Measurements from ENCODE around the gene PINK1. TPM values are rescaled to one million over a fixed set of nuclear protein-coding genes. Genes with fewer than 3 reads are reported as not detected.

The PINK1 gene
- total RNA-seq, 1 donor from 2014 or later = 16.5 TPM

DNA sequence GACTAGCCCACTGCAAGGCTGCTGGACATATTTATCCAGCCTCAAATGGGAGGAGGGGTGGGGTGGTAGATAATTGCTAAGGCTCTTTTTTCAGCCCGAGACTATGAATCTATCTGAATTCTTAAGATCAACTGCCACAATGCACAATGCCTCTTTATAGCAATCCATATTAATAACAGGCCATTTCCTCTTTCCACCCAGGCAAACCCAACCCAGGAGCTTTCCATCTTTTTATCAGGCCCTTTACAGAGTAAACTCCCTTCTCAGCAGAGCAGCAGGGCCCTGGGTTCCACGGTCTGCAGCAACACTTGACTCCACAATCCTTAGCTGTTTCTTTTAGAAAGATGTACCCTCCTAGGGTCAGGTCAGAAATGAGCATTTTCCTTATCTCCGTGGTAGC lies 27.1 kb downstream of the PINK1 start:
- no peaks in the 10 kb centered on the region for H3K27me3 Mint-ChIP-seq (ENCODE audit: low read depth)
- H3K4me1 Mint-ChIP-seq = peaks cover 37% of the 10 kb centered on the region
- no peaks in the 10 kb centered on the region for H3K9me3 Mint-ChIP-seq
- H3K27ac Mint-ChIP-seq (ENCODE audit: unreplicated experiment) = peak overlapping the region; percentile 97
- DNase-seq (ENCODE audit: low read depth, low spot score) = no peak
- peaks cover 7% of the 10 kb centered on the region for H3K36me3 Mint-ChIP-seq (ENCODE audit: low read depth)
- peak overlapping the region; percentile 100 for H3K4me3 Mint-ChIP-seq
- TF ChIP-seq, protein P1, sequence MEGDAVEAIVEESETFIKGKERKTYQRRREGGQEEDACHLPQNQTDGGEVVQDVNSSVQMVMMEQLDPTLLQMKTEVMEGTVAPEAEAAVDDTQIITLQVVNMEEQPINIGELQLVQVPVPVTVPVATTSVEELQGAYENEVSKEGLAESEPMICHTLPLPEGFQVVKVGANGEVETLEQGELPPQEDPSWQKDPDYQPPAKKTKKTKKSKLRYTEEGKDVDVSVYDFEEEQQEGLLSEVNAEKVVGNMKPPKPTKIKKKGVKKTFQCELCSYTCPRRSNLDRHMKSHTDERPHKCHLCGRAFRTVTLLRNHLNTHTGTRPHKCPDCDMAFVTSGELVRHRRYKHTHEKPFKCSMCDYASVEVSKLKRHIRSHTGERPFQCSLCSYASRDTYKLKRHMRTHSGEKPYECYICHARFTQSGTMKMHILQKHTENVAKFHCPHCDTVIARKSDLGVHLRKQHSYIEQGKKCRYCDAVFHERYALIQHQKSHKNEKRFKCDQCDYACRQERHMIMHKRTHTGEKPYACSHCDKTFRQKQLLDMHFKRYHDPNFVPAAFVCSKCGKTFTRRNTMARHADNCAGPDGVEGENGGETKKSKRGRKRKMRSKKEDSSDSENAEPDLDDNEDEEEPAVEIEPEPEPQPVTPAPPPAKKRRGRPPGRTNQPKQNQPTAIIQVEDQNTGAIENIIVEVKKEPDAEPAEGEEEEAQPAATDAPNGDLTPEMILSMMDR (conservative IDR thresholded peaks at IDR 0.05) = no peak

DNA sequence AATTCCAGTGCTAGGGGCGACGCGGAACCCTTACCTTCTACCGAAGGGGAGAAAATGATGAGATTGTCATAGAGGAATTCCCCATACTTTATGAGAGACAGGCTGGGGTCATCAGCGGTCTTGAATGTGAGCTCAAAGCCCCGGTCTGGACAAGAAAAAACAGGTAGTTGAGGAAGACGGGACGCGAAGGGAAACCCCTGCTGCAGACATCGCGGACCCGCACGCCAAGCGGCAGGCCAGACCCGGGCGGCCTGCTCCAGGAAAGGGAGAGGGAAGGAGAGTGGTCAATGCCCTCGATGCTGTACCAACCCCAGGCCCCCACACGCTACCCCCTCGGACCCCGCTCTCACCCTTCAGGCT lies 27.6 kb downstream of the PINK1 start:
- DNase-seq (ENCODE audit: low read depth, low spot score) = no peak
- TF ChIP-seq, protein P1 (conservative IDR thresholded peaks at IDR 0.05) = no peak
- Mint-ChIP-seq H3K4me3 (peak overlapping the region; percentile 100), H3K27ac (ENCODE audit: unreplicated experiment) (peak overlapping the region; percentile 97), H3K27me3 (ENCODE audit: low read depth) (no peaks in the 10 kb centered on the region), H3K9me3 (no peaks in the 10 kb centered on the region), H3K36me3 (ENCODE audit: low read depth) (peaks cover 7% of the 10 kb centered on the region), H3K4me1 (peaks cover 37% of the 10 kb centered on the region)

DNA sequence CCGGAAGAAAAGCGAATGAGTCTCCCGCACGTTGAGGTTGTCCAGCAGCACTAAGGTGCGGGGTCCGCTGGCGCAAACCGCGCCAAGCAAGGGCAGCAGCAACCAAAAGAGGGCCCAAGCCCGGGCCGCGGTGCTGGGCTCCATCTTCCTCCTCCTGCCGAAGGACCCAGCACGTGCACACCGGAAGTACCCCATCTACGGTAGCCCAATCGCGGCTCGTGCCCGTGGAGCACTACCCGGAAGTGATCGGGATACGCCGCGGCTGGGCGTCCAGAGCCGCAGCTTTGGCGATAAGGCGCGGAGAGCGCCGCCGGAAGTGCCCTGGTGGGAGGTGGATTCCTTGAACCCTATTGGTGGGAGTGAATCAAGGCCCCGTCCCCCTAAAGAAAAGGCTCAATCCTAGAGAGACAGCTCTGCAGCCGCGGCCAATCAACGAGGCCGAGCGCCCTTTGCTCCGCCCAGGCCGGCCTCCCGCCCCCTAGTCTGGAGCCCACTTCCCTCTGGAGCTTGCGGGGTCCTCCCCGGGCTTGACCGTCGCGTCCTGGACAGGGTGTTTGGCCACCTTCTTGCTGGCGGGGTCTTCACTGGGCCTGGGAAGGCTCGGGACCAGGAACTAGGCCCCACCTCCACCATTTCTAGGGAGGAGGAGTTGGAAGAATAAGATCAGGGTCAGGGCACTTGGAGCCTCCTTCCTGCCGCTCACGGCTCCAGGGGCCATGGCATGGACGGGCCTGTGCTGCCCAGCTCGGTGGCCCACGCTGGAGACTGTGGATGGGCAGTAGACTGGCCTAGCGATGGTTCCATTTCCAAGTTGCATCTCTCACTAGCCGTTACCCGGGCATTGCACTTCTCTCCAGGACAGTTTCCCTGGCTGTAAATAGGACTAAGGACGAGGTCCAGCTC lies 28.2 kb downstream of the PINK1 start, which contains the start of gene DDOST:
Gene DDOST (minus strand): TSS at position 163 of the 903 bp plus-strand sequence. CDS start 19 bp downstream, at position 144.
- TF ChIP-seq, protein P1 (conservative IDR thresholded peaks at IDR 0.05) = peak; percentile 55
- H3K4me1 Mint-ChIP-seq = peaks cover 37% of the 10 kb centered on the region
- H3K9me3 Mint-ChIP-seq = no peaks in the 10 kb centered on the region
- peaks cover 7% of the 10 kb centered on the region for H3K36me3 Mint-ChIP-seq (ENCODE audit: low read depth)
- DNase-seq (ENCODE audit: low read depth, low spot score) = peak; percentile 89
- peak within 1 kb of the TSS; percentile 100 for H3K4me3 Mint-ChIP-seq
- peak within 1 kb of the TSS; percentile 97 for H3K27ac Mint-ChIP-seq (ENCODE audit: unreplicated experiment)
- no peaks in the 10 kb centered on the region for H3K27me3 Mint-ChIP-seq (ENCODE audit: low read depth)

DNA sequence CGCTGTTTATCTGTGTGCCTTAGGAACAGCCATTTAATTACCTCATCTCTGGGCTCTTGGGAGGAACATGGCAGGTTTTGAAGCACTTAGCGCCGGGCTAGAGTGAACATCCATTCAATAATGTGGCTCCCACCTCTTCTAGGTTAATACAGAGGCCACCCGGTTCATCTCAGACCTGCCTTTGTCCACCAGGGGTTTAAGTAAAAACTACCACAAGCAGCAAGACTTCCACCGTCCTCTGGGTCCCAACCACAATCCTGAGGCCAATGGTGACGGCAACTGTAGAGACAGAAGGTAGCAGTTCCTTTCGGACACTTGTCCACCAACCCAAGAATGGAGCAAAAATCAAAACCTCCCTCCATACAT lies 28.8 kb downstream of the PINK1 start:
- Mint-ChIP-seq H3K9me3 (no peaks in the 10 kb centered on the region), H3K36me3 (ENCODE audit: low read depth) (peaks cover 7% of the 10 kb centered on the region), H3K4me3 (peak overlapping the region; percentile 100), H3K27ac (ENCODE audit: unreplicated experiment) (peak overlapping the region; percentile 95), H3K27me3 (ENCODE audit: low read depth) (no peaks in the 10 kb centered on the region), H3K4me1 (peaks cover 37% of the 10 kb centered on the region)
- DNase-seq (ENCODE audit: low read depth, low spot score) = no peak
- TF ChIP-seq, protein P1 (conservative IDR thresholded peaks at IDR 0.05) = no peak

DNA sequence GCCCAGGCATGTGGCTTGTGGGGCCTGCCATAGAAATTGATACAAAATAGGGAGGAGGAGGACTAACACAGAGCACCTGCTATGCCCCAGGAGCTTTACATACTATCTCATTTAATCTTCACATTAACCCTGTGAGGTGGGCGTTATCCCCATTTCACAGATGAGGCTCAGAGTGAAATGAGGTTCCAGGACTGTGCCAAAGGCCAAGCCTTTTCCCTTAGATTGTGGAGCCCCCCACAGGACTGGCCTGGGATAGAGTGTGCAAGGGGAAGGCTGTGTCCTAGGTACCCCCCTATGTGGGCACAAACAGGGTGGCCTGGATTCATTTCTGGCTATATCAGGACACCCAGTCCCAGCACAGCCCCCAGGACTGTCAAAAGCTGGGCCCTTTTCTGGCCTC lies 30.1 kb downstream of the PINK1 start:
- Mint-ChIP-seq H3K4me3 (peak overlapping the region; percentile 72), H3K36me3 (ENCODE audit: low read depth) (peaks cover 5% of the 10 kb centered on the region), H3K27me3 (ENCODE audit: low read depth) (no peaks in the 10 kb centered on the region), H3K27ac (ENCODE audit: unreplicated experiment) (no peak overlapping the region), H3K4me1 (peaks cover 37% of the 10 kb centered on the region), H3K9me3 (no peaks in the 10 kb centered on the region)
- no peak for DNase-seq (ENCODE audit: low read depth, low spot score)
- TF ChIP-seq, protein P1 (conservative IDR thresholded peaks at IDR 0.05) = no peak
